GM20000 (cell line): ENCODE data around the gene NGFR.

Source experiments
- DNase-seq: peaks from one replicate; pipeline ENCODE4 v3.0.0; 2012; ENCODE audit warnings: low spot score
- CTCF ChIP-seq: IDR thresholded peaks from 2 replicates; pipeline ENCODE4 v1.5.1; 2012; ENCODE audit warnings: mild to moderate bottlenecking, control low read depth; ENCODE audit errors: extremely low read depth, missing control alignments

The NGFR gene

DNA sequence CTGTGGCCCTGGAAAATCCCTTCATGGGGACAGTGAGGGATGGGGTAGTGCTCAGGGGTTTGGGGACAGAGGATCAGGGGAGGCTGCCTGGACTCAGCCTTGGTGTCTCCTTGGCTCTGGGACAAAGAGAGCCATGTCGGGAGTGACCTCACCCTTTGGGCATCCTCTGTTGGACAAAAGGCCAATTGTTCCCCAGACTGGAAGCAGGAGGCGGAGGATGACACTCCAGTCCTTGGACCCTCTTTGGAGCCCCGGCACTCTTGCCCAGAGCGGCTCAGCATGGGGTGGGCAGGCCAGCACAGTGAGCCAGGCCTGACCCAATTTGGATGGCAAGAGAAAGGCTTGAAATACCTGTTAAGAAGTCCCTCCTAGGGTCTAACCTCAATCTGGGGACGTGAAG is 41.0 kb upstream of the NGFR start:
- no peak for TF ChIP-seq CTCF
- no peak for DNase-seq

- TF ChIP-seq CTCF = no peak
- DNase-seq = no peak
Observed at GRCh38 chr17:49455272-49455861, 39.7 kb upstream of the NGFR start.

DNA sequence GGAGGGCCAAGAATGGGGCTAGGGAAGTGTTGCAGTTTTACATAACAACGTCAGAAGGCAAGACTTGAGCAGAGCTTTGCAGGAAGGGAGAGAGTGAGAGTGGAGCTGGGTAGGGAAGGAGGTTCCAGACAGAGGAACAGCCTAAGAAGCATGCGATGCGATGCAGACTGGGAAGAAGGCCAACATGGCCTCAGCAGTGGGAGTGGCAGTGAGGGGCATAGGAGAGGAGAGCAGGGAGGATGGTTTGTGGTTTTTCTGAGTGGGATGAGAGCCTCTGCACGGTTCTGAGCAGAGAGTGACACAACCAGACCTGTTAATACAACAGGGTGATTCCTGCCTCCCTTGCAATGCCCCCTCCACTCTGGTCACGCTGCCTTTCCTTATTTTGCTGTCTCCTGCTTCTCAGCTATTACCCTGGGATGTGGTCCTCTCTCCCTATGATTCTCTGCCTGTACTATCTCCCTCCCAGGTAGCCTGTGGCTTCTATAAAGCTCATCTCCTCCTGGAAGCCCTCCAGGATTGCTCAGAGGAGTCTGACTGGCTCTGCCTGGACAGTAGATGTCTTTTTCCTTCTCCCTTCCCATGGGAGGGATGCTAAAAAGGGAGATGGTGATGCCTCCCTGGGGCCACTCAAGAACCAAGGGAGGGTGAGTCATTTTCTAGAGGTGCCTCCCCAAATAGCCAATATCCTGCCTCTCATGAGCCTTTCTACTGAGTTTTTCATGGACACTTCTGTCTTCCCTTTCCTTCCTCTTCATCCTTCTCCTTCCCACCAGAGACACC is 38.7 kb upstream of the NGFR start:
- no peak for TF ChIP-seq CTCF
- no peak for DNase-seq

- DNase-seq = no peak
- no peak for TF ChIP-seq CTCF
Observed at GRCh38 chr17:49457564-49458535, 37.2 kb upstream of the NGFR start.

DNA sequence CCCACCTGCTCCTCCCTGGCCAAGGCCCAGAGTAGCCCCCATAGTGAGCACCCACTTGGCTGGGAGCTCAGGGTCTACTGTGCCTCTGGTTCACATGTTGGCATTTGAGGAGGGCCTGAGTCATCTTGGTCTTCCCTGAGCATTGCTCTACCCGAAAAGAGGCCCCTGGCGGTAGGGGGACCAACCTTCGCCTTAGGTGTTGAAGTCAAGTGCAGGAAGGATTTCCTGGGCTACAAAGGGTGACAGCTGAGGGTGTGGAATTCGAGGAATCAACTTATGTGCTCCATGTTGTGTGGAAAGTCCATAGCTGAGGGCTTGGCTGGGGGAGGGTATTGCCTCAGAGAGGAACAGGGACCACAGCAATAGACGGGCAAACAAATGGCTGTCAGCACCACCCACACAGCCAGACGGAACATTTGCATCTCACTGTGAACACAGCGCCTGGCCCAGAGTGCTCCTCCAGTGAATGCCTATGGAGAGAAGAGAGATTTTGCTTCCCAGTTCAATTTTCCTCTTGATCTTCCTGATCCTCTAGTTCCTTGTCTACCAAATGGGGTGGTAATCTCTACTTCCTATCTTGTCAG is 35.6 kb upstream of the NGFR start:
- no peak for DNase-seq
- no peak for TF ChIP-seq CTCF

DNA sequence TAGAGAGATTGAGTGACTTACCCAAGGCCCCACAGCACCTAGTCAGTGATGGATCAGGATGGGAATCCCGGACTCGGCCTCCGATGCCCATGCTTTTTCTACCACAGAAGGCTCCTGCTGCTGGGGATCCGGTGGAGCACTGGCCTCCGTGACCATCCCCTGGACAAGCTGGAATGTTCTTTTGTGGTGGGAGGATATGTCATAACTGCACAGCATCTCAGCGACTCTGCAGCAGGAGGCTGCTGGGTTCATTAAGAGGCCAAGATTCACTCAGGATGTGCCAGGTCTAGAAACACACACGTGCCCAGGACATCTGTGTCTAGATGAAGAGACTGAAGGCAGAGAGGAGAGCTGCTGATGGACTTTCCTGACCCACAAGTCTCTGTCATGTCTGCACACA is 34.7 kb upstream of the NGFR start:
- TF ChIP-seq CTCF = no peak
- no peak for DNase-seq

- no peak for DNase-seq
- TF ChIP-seq CTCF = no peak
Observed at GRCh38 chr17:49461580-49461979, 33.5 kb upstream of the NGFR start.
